Inflammatory macrophage treated with lipopolysaccharide for 1 hour (primary cell): Measurements from ENCODE around the gene GRB14.
A peak's percentile ranks its signal among the peaks of the same experiment; 100 is the strongest.
"Not testable (repeated sequence)": the region's sequence is repeated elsewhere in the genome, so short reads cannot be mapped to it uniquely, and the experiment has no call there.

Experiments
- DNase-seq, 2 donors: peaks; one replicate each; pipeline ENCODE4 v3.0.0-alpha.2; 2020 to 2022

GRB14 gene

DNA sequence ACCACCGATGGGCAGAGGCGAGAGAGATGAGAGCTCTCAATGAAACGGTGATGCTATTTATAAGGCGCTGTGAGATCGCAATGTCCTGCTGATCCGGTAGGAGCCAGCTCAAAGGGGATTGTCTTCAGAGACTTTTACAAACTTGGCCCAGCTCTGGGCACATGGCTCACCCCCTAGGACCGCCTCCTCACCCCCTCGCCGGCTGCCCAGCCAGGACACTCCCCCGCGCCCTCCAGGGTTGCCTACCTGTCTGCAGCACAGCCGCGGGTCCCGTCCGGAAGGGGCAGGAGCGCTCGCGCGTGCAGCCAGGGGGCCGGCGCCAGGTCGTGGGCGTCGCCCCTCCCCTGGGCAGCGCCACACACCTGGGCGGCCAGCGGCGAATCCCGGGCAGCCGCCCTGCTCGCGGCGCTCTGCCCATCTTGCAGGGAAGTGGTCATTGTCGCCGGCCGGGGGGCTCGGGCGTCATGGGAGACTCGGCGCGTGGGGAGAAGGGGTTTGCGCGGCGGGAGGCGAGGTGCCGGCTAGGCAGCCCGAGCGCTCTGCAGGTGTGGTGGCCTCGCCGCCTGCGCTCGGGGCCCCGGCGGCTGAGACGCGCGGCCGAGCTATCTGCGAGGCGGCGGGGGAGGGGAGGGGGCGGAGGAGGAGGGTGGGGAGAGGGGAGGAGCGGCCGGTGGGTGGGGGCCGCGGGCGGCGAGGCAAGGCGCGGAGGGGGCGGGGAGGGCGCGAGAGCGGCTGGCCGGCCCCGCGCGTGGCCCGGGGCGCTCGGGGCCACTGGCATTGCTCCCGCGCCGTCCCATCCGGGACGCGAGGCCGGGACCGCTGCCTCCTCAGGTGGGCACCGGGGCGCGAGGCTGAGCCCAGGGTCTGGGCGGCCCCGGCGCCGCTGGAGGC is at the start of gene GRB14:
TSS of gene GRB14 (minus strand) at position 610 of the 891 bp plus-strand sequence. CDS start at position 437, 173 bp downstream.
- no peak for DNase-seq

DNA sequence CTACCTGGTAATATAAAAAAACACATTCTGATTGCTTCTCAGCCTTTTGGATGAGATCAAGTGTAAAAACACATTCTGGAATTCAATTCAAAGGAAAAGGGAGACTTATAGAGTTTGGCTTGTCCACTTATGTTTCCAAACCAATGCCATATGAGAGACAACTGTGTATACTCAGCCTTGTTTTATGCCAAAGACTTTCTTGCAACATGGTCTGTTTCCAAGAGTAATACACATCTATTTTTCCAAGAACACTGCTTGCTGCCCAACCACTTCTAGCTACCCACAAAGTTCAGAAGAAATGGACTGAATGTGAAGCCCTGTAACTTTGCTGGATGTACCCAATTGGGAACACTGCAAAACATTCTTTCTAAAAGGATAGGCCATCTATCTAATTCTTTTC is 48.0 kb upstream of the GRB14 start:
- DNase-seq, result no peak

DNA sequence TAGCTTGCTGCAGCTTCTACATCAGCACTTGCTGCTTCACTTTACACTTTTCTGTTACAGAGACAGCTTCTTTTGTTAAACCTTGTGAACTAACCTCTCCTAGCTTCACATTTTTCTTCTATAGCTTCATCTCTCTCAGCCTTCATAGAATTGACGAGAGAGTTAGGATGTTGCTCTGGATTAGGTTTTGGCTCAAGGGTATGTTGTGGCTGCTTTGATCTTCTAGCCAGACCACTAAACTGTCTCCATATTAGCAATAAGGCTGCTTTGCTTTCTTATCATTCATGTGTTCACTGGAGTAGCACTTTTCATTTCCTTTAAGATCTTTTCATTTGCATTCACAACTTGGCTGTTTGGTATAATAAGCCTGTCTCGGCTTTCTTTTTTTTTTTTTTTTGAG is 46.3 kb upstream of the GRB14 start:
- DNase-seq, result no peak

DNA sequence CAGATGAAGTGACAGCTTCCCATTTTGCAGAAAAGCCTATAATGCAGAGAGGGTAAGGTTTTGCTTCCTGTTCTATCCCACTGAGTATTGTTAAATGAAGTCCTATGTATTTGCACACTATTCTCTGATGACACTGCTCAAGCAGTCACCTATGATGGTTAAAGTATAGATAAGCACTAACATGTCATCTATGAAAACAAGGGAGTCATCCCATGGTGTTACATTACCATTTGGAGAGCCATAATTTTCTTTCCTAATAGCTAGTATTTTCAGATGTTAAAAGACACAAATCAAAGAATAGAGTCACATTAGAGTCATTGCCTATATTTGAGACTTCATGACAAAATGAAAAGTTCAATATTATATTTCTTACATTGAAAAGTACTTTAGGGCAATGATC is 42.8 kb upstream of the GRB14 start:
- no peak for DNase-seq

DNA sequence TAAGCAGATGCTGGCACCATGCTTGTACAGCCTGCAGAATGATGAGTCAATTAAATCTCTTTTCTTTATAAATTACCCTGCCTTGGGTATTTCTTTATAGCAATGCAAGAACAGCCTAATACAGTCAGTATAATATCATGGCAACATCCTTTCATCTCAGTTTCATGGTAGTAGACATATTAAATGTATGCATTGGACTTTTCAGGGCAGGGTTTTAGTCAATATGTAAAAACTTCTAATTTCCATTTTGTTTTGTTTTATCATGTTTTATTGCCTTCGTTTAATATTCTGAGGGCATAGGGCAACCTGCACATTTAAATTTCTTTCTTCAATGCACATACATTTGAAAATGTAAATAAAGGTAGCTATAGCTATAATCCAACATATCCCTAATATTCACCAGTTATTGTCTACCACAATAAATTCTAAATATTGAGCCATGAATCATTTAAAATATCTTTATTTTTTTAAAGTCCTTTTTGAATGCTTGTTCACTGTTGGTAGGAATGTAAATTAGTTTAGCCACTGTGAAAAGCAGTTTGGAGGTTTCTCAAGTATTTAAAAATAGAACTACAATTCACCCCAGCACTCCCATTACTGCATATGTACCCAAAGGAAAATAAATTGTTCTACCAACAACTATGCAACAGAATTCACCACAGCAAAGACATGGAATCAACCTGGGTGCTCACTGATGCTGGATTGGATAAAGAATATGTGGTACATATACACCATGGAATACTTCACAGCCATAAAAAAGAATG is 41.8 kb upstream of the GRB14 start:
- DNase-seq, result no peak

DNA sequence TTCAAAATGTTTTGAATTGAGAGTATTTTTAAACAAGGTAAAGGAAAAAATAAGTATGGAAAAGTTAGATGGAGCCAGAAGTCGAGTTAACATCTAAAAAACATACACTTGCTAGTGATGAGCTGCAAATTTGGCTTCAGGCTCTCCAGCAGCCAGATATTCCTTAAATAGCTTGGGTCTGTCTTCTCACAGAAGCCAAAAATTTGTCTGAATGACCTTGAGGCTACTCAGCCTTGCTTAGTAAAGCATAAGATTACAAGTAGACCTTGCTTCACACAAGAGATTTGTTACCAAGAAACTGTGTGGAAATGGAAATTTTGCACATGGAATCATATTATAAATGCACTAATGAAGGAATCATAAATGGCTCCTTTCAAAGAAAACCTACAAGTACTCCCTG is 40.8 kb upstream of the GRB14 start:
- no peak for DNase-seq

DNA sequence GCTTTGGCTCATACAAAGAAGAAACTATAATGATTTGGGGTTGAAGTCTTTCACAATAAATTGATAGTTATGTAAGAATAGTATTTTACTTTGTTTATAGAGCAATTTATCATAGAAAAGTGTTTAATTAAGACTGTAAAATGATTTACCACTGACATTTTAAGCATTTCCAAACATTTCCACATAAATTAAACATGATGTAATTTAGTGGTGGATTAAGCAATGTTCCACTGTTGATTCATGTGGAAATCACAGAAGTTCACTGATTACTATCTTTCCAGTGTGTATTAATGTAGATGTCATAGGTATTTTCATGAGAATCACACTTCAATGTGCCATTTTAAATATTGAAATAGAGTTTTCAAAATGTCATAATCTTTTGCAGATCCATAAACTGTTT is 40.1 kb upstream of the GRB14 start:
- peak; percentile 10 to 43 for DNase-seq

DNA sequence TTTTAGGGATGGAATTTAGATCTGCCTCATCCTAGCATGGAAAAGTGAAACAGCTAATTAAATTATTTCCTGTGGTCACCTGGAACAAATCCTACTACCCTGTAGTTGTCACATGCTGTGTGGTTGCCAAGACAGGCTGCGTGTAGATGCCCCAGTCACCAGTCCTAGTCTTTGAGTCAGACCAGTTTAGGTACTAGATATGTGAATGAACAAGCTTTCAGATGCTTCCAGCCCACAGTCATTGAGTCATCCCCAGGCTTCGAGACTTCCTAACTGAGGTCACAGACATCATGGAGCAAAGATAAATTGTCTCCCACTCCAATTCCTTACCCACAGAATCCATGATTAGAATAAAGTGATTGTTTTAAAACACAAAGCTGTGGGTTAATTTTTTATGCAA is 35.8 kb upstream of the GRB14 start:
- DNase-seq, result no peak

DNA sequence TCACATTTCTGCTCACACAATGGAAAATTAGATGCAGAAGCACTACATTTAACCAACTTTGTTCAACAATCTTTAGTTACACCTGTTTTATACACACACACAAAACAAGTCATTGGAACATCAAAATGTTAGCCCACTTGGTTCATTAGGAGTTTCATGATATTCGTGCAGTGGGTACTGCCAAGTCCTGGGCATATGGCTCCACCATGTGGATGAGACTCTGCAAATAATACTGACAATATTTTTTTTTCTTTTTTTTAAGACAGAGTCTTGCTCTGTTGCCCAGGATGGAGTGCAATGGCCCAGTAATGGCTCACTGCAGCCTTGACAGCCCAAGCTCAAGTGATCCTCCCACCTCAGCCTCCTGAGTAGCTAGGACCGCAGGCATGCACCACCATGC is 34.5 kb upstream of the GRB14 start:
- no peak for DNase-seq

DNA sequence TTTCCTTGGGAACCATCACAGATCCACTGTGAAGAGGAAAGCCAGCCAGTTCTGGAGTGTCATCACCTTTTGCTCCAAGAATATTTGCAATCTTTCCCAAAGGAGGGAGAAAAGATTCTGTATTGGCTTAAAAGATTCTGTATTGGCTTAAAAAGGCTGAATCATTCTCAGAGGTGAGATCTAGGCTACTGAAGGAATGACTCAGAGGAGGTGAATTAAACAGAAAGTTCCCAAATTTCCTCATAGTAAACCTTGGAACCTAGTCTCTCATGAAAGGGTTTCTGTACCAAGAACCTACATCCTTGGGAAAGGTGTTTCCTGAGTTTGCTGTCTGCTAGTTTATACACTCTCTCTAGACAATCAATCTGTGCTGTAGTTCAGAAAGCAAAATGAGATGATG is 34.1 kb upstream of the GRB14 start:
- DNase-seq, result no peak

DNA sequence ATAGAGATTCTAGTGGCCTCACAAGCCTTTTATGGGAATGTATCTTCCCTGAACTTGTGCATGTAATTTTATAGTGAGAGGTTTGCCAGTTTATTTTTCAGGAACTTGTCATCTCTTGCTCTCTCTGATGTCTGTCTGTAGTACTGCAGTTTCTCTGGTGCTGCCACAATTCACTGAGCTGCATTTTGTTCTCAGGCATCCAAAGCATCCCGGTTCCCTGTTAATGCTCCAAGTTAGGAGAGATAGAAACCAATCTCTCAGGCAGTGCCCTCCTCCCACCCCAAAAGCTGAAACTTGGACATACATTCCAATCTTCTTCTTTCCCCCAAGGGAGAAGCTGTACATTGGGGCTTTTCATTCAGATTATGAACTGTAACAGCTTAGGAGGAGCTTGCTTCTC is 30.1 kb upstream of the GRB14 start:
- no peak for DNase-seq

DNA sequence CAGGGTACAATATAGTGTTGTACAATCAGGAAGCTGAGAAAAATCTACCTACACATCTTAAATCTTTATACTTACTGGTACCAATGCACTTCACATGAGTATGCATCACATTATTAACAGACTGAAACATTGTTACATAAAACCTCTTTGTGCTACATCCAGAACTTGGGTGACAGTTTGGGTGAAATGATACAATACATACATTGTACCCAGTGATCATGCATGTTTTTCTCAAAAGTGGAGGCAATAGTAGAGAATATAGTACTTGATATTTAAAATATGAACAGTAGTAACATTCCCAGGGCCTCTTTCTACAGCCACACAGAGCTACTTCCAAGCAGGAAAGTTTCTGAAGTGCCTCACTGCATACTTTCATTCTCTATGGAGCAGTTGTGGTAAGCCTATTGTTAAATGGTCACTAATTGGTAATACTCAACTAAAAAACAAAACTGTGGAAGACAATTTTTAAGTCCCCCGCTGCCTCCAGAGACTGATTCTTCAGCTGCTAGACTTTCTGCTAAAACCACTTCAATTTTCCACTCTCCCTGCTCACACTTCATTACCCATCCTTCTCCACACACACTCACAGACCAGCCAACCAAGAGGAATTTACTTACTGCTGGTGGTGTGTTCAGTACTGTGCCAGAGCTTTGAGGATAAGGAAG is 22.9 kb upstream of the GRB14 start:
- no peak for DNase-seq

DNA sequence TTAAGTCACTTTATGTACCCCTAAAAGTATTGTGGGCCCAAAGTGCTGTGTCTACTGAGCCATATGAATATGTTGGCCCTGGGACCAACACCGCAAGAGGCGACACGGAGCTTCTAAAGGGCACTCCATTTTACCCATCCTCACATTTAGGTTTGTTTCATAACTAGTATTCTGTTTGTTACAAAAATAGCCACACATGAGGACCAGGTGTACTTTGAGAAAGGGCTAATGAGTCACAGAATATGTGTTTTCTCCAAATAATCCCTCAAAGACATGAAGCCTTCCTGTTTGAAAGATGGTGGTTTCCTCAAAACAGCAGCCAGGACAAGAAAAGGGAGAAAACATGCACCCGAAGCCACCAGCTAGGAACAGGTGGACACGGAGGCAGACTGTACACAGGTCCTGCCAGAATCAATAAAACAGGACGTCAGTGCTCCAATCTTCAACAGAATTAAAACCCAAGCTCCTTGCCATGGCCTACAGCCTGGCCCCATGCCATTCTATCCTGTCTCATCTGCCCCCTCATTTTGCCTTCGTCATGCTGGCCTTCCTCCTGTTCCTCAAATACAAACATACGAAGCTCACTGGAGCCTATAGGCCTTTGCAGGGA is 21.8 kb upstream of the GRB14 start:
- DNase-seq, result no peak

DNA sequence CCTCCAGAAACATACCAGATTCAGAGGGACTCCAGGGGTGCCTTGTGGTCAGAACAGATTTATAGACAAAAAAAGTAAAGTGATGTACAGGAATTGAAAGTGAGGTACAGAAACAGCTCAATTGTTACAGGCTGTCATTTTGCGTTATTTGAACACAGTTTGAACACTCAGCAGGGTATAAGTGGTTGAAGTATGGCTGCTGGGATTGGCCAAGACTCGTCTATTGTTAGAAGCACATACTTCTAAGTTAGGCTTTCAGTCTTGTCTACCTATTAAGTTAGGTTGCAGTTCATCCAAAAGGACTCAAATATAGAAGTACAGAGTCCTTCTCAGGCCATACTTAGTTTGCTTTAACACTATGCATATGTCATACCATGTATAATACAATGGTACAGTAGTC is 21.0 kb upstream of the GRB14 start:
- no peak for DNase-seq

DNA sequence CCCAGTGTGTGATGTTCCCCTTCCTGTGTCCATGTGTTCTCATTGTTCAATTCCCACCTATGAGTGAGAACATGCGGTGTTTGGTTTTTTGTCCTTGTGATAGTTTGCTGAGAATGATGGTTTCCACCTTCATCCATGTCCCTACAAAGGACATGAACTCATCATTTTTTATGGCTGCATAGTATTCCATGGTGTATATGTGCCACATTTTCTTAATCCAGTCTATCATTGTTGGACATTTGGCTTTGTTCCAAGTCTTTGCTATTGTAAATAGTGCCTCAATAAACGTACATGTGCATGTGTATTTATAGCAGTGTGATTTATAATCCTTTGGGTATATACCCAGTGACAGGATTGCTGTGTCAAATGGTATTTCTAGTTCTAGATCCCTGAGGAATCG is 7.0 kb upstream of the GRB14 start:
- not testable (repeated sequence) for DNase-seq

DNA sequence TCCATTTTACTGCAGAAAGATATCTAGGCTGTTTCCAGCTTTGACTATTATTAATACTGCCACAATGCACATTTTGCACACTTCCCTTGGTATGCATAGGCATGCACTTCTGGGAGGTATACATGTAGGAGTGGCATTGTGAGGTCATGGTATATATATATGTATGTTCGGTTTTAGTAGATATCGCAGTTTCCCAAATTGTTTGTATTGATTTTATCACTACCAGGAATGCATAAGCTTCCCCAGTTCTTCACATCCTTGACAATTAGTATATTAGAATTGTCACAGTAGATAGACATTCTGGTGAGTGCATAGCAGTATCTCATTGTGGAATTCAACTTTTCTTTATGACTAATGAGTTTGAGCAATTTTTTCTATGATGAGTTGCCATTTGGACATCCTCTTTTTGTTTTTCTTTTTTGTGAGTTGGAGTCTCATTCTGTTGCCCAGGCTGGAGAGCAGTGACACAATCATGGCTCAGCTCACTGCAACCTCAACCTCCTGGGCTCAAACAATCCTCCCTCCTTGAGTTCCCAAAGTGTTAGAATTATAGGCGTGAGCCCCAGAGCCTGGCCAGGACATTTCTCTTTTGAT is 4.2 kb upstream of the GRB14 start:
- DNase-seq, result no peak

DNA sequence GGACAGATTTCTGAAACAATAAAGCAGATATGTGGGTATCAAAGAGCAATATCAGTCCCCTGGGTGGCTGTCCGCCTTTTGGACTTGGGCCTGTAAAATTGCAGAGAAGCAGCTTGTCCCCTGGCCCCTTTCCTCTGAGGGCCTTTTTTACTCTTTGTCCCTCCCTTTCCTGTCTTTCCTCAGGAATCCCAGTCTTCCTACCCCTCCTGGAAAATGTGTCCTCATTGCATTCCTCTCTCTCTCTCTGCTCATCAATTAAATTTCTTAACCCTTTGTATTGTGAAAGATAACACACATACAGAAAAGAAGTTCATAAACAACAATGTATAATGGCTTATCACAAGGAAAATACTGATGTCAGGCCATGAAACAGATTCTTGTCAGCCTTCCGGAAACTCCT is 3.0 kb upstream of the GRB14 start:
- DNase-seq, result no peak

DNA sequence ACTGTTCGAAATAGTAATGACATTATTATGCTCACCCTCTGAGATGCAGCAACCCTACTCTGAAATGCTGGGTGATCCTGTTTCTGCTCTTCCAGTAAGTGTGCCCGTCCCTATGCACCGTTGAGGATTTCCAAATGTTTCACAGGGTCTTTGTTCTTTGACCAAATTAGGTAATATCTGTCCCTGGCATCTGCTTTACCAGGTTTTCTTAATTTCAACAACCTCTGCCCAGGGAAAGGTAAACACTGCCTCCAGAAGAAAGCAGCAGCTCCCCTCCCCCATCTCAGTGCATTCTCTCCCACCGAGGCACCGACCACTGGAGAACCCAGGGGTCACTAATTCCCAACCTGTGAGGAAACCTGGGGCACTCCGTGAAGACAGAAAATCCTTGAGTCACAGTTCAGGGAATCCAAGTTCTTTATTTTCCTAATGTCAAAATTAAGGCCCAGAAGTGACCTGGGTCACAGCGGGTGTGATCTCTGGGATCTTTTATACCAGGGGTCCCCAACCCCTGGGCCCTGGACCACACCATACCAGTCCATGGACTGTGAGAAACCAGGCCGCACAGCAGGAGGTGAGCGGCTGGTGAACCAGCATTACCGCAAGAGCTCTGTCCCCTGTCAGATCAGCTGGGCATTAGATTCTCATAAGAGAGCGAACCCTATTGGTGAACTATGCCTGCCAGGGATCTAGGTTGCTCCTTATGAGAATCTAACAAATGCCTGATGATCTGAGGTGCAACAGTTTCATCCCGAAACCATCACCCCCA is 1.2 kb upstream of the GRB14 start:
- no peak for DNase-seq

DNA sequence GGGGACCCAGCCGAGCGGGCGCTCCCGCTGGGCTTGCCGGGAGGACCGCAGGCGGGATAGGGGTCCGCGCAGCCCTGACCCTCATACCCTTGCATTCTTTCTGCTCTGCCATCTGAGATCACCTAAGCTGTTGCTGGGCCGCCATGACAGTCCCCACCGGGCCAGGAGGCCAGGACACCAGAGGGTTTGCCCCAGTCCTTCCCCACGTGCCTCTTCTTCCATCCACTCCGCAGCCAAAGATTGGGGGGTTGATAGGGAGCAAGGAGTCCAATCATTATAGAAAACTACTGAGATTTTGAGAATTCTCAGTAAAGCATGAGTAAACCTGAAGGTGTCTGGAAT is 453 bp upstream of the GRB14 start:
- DNase-seq, result no peak

DNA sequence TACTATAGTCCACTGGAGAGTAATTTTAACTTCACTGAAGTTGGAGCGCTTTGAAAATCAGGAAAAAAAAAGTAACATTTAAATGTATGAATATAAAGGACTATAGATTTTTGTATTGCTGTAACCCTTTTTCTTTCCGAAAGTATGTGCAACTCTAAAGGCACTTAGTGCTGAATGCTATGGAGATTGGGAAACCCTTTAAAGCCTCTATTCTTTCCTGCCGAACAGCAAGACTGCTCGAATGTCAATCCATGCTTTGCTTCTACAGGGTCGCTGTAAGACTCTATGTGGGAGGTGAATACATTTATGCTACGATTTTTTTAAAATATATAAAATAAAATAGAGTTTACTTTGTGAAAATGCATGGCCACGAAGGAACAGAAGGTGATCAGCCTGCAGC is 825 bp downstream of the GRB14 start:
- no peak for DNase-seq

DNA sequence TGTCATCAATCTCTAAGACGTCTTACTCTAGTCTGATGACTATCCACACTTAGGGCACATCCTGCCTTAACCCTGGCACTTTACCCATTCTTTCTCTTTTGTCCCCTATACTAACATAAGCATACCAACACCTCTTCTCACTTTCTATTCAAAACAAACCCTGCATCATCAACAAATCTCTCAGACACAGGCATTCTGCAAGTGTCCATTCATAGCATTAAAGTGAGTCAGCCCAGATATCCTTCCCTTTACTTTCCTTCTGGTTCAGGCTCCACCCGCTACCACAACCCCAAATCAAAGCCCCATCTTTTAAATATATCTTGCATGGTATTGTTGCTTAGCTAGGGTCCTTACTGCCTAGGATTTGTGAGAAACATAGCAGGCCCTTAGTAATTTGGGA is 3.8 kb downstream of the GRB14 start:
- DNase-seq, result no peak

DNA sequence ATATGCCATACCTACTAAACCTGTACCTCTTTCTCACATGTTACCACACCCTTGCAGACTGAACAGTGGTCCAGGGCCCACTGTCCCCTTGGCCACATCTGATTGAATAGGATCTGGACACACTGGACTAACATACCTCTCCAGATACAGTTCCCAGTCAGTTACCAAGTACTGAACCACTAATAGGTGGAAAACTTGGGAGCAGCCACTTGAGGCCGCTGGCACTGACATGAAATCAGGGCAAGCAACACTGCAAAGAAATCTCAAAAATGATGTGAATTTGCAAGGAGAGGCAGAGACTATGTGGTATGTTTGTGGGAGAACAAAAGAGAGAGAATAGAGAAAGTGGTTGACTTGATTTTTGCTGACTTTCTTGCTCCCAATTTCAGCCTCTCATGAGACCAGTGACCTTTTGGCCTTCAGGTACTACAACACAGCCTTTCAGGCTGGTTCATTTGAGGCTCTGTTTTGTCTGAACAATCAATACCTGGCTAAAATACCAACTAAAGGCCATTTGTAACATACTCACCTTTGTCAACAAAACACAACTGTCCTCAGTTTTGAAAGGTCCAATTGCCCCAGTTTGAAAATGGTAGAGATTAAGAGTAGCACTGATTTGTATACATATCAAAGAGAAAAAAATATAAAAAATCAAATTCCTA is 7.8 kb downstream of the GRB14 start:
- no peak for DNase-seq
